HG03520 (cell line): ENCODE results near the gene SUPT3H.

Experiments
- ATAC-seq: cut with Tn5 transposase; IDR thresholded peaks from one replicate; pipeline ENCODE4 v1.9.1; 2021; ENCODE audit warnings: mild to moderate bottlenecking, moderate library complexity; ENCODE audit not compliant: unreplicated experiment

SUPT3H gene

GRCh38 chr6:44966449-44967092, 411.2 kb downstream of the SUPT3H start:
- ATAC-seq = no peak

DNA sequence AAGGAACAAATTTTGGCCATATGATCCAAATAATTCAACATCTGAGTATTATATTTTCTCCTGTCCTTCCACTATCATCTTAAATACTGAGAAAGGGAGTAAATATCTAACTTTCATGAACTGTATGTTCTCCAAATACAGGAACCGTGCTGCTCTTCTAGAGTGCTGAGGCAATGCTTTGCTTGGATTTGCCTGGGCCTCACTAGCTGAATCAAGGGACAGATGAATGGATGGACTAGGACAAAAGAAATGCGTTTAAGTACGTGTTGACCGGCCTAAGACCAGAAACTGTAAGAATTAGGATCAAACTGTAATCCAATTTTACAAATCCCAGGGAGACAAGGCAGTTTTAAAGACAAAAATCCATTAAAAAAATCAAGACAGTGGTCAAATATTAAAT, 412.0 kb downstream of the SUPT3H start:
- ATAC-seq = no peak

GRCh38 chr6:44960898-44961297, 416.8 kb downstream of the SUPT3H start:
- ATAC-seq = no peak

- ATAC-seq = no peak
Observed at GRCh38 chr6:44959651-44960050, 418.1 kb downstream of the SUPT3H start.

DNA sequence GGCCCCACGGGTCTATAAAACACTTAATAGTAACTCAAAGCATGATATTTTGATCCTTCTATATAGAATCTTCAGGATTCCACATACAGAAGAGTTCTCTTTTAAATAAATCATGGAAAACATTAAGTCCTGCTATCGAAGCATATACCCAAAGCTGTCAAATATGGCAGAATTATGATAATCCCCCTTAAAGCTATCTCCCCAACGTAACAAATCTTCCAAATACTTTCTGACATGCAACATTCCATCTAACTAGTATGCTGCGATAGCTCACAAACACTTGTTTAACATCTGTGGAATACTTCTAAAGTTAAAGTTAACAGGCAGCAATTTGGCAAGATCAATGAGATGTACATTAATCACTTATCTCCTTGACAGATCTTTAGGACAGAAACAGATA, 420.6 kb downstream of the SUPT3H start:
- ATAC-seq = no peak

DNA sequence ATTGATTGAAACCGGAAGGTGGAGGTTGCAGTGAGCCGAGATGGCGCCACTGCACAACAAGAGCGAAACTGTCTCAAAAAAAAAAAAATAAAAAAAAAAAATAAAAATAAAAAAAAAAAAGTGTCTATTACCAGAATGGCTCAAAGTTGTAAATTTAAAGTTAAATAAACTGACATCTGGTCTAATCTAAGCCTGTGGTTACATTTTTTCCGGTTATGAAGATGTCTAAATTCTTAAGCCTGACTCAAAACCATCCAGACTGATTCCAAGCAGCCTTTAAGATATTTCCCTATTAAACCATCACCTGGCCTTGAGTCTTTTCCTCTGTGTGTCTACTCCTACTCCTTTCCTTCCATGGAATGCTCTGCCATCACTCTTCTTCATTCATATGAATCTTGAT, 421.3 kb downstream of the SUPT3H start:
- no peak for ATAC-seq

DNA sequence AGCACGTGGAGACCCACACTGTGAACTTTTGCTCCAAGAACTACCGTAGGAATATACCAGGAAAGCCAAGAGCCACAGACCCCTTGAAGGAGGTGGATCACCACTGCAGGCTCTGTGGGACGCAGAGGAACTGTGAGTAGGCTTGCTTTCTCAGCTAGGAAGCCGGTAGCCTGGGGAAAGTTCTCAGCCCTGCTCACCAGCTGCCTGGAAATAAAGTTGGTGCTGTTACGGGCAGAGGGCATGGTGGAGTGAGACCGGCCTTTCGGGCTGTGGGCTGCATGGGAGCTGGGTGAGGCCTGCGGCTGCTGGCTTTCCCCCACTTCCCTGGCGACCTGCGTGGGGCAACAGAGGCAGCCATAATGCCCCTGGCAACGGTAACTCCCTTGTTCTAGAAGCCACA, 422.6 kb downstream of the SUPT3H start:
- no peak for ATAC-seq

GRCh38 chr6:44954281-44954680, 423.5 kb downstream of the SUPT3H start:
- no peak for ATAC-seq

- no peak for ATAC-seq
Observed at GRCh38 chr6:44951253-44951747, 426.4 kb downstream of the SUPT3H start.

DNA sequence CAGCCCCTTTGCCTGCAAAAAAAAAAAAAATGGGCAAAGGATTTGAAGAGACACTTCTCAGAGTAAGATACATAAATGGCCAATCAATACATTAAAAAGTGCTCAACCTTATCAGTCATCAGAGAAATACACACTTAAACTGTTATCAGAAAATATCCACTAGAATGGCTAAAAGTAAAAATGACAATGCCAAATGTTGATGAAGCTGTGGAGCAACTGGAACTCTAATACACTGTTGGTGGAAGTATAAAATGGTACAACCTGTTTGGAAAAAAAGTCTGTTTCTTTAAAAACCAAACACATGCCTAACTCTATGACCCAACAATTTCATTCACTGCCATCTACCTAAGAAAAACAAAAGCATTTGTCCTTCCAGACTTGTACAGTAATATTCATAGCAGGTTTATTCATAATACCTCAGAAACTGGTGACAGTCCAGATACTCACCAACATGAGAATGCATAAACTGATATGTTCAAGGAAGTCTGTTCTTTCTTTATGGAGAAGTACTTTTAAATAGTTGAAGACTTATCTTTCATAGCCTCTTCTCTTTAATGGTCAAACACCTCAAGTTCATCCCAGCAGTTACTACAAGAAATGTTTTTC, 428.0 kb downstream of the SUPT3H start:
- ATAC-seq = no peak

- no peak for ATAC-seq
Observed at GRCh38 chr6:44943541-44943940, 434.2 kb downstream of the SUPT3H start.

DNA sequence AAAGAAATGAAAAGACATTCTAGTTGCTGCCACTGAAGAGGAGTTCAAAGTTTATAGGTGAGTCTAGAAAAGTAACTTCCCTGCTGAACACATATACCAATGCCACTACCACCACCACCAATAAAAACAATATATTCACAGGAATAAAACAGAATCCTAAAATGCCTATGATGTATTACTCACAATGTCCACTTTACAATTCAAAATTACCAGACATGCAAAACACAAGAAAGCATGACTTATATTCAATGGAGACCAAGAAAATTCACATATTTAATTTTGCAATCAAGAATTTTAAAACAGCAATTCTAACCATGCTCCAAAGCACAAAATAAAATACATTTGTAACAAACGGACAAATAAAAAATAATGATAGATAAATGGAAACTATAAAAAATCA, 434.9 kb downstream of the SUPT3H start:
- no peak for ATAC-seq

DNA sequence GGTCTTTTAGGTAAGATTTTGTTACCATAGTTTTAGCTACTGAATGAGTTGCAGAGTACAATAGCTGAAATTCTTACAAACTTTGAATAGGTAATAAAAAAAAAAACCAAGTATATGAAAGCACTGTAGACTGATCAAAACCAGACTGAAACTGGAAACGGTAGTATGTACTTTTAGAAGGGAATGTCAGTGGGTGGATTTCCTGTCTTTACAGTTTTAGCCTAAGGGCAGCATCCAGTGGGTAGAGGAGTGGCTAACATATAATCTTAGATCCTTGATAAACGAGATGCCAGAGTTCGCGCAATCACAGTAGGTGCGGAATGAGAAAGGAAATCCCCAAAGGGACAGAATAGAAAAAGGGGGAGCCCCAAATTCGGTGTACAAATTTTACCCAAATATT, 435.5 kb downstream of the SUPT3H start:
- ATAC-seq = no peak

DNA sequence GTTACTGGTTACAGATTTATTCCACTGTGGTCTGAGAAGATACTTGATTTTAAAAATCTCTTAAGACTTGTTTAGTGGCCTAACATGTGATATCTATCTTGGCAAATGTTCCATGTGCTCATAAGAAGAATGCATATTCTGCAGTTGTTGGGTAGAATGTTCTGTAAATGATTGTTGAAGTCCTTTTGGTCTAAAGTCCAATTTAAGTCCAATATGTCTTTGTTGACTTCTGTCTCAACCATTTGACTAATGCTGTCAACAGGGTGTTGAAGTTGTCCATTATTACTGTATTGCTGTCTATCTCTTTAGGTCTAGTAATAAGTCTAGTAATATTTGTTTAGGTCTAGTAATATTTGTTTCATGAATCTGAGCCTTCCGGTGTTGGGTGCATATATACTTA, 437.4 kb downstream of the SUPT3H start:
- ATAC-seq = no peak

GRCh38 chr6:44935693-44936300, 441.9 kb downstream of the SUPT3H start:
- no peak for ATAC-seq

DNA sequence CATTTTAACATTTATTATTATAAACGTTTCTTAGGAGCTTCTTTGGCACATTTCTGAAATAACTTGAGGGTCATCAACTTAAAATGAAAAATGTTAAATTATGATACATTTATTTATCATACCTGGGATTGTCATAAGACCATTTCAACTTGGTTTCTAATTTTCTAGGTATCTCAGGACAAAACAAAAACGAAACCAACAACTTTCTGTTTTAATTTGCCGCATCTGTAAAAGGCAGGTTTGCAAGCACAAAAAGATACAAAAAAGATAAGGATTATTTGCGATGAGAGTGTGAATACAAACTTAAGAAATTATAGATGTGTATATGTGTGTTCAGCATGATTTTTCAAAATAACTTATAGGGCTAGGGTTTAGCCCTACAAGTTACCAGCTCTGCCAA, 444.6 kb downstream of the SUPT3H start:
- ATAC-seq = no peak

GRCh38 chr6:44932651-44933091, 445.1 kb downstream of the SUPT3H start:
- ATAC-seq = no peak

- no peak for ATAC-seq
Observed at GRCh38 chr6:44931385-44931784, 446.3 kb downstream of the SUPT3H start.

- no peak for ATAC-seq
Observed at GRCh38 chr6:44926556-44926955, 451.2 kb downstream of the SUPT3H start.

DNA sequence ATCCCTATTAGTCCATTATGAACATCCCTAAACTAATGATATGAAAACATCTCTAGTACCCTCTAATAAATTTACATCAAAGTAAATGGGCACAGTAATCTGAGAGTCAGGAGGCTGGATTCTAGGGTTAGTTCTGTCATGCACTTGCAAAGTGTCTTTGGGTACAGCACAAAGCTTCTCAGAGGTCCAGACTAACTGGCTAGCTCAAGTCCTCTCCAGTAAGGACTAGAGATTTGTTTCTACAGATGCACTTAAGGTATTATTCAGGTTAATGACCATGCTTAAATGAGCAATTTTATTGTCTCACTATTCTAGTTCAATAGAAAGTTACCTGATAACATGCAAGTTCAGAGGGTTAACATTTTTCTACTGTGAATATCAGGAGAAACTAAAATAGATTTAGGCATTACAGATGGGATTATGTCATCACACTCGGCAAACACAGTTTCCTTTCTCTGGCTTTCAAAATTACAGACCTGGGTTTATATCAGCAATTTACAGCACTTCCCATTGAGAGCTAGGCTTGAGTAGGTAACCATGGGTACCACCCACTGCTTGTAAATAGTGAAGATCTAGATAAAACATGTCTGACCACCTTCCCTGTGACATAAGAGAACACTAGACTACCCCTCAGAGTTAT, 452.5 kb downstream of the SUPT3H start:
- ATAC-seq = no peak

DNA sequence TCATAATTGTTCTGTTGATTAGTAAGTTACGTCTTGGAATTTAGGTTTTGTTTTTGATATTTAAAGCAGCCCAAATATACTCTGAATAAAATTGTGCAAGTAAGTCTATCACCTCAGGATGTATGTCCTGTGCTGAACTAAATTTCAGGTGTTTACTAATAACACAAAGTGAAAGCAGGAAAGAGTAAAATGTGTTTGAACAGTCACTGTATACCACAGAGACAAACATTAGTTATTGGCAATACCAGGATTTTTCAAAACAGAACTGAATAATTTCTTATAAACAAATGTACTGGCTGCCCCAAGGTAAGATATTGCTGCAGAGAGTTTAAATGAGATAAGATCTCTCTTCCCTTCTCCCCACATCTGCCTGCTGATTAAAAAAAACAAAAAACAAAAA, 454.3 kb downstream of the SUPT3H start:
- ATAC-seq = no peak

DNA sequence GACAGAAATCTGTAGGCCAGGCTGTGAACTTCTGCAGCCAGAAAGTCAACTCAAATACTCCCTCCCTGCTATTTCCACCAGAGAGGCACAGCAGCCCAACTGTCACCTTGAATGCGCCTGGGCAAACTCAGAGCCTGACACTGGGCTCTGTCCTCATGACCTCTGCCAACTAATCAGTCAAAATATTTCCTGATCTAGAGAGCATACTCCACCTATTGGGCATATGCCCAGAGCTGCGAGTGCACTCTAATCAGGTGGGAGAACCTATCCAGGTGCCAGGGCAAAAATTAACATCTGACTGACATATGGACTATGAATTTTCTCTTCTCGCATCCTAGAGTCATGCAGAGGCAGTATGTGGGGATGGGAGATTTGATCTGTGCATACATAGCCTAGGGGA, 455.9 kb downstream of the SUPT3H start:
- no peak for ATAC-seq
